ENCODE data around the gene RHOJ.

Gene RHOJ

GRCh38 chr14:63209160-63209559 is 4.9 kb downstream of the RHOJ start:
- no peak for DNase-seq

- no peak for DNase-seq
These were observed 6.6 kb downstream of the RHOJ start for GRCh38 chr14:63210812-63211211.

GRCh38 chr14:63212209-63212608 is 8.0 kb downstream of the RHOJ start:
- no peak for DNase-seq

GRCh38 chr14:63212776-63213500 is 8.7 kb downstream of the RHOJ start:
- no peak for DNase-seq

- no peak for DNase-seq
These were observed 10.4 kb downstream of the RHOJ start for GRCh38 chr14:63214417-63215196.

- DNase-seq = no peak
These were observed 16.3 kb downstream of the RHOJ start for GRCh38 chr14:63220526-63220925.

- no peak for DNase-seq
These were observed 19.4 kb downstream of the RHOJ start for GRCh38 chr14:63223596-63223995.

GRCh38 chr14:63224196-63224595 is 20.0 kb downstream of the RHOJ start:
- DNase-seq = no peak

- DNase-seq = no peak
These were observed 24.0 kb downstream of the RHOJ start for GRCh38 chr14:63228217-63228616.

GRCh38 chr14:63229330-63230059 is 25.3 kb downstream of the RHOJ start:
- no peak for DNase-seq

GRCh38 chr14:63231766-63232165 is 27.5 kb downstream of the RHOJ start:
- DNase-seq = no peak

- DNase-seq = no peak
These were observed 33.5 kb downstream of the RHOJ start for GRCh38 chr14:63237791-63238190.

- no peak for DNase-seq
These were observed 36.0 kb downstream of the RHOJ start for GRCh38 chr14:63240221-63240620.

- no peak for DNase-seq
These were observed 36.9 kb downstream of the RHOJ start for GRCh38 chr14:63241096-63241495.

- DNase-seq = no peak
These were observed 39.4 kb downstream of the RHOJ start for GRCh38 chr14:63243646-63244045.

- DNase-seq = no peak
These were observed 41.6 kb downstream of the RHOJ start for GRCh38 chr14:63245893-63246292.

GRCh38 chr14:63248211-63248610 is 44.0 kb downstream of the RHOJ start:
- DNase-seq = no peak

- DNase-seq = no peak
These were observed 44.8 kb downstream of the RHOJ start for GRCh38 chr14:63249092-63249491.

GRCh38 chr14:63257299-63257698 is 53.1 kb downstream of the RHOJ start:
- DNase-seq = no peak

- DNase-seq = no peak
These were observed 58.2 kb downstream of the RHOJ start for GRCh38 chr14:63262446-63262845.

GRCh38 chr14:63266106-63266505 is 61.9 kb downstream of the RHOJ start:
- no peak for DNase-seq

- DNase-seq = no peak
These were observed 62.9 kb downstream of the RHOJ start for GRCh38 chr14:63267171-63267570.

GRCh38 chr14:63268771-63269170 is 64.5 kb downstream of the RHOJ start:
- DNase-seq = no peak

All from right forelimb (tissue), 1 donor.